Activated naive CD4-positive, alpha-beta T cell treated with anti-CD3 and anti-CD28 coated beads, Interleukin-2, amount 10 ng/mL, durations not matched to agents 7 days and 5 days (primary cell): ENCODE results near the gene SF3B5.
"Not testable (repeated sequence)": the region's sequence is repeated elsewhere in the genome, so short reads cannot be mapped to it uniquely, and the experiment has no call there.

Source experiments
- CTCF ChIA-PET: fragments of 350-600 bp; sonication (Branson Sonifier 250); formaldehyde crosslinking; loops from one replicate; lab custom pipeline; 2021; ENCODE audit warnings: antibody characterized with exemption; lab: Charles Lee
- DNase-seq: peaks from one replicate; pipeline ENCODE4 v3.0.0-alpha.2; 2020
- H3K27ac Mint-ChIP-seq: one replicate; pipeline ENCODE4 v1.8.0; 2021; ENCODE audit warnings: mild to moderate bottlenecking, moderate library complexity, mixed read lengths
- H3K27me3 Mint-ChIP-seq: one replicate; pipeline ENCODE4 v1.8.0; 2021; ENCODE audit warnings: mild to moderate bottlenecking, mixed read lengths
- H3K36me3 Mint-ChIP-seq: one replicate; pipeline ENCODE4 v1.8.0; 2021; ENCODE audit warnings: mixed read lengths
- H3K4me1 Mint-ChIP-seq: one replicate; pipeline ENCODE4 v1.8.0; 2021; ENCODE audit warnings: mixed read lengths
- H3K4me3 Mint-ChIP-seq: one replicate; pipeline ENCODE4 v1.8.0; 2021; ENCODE audit warnings: mild to moderate bottlenecking, moderate library complexity, mixed read lengths
- H3K9me3 Mint-ChIP-seq: one replicate; pipeline ENCODE4 v1.8.0; 2021; ENCODE audit warnings: mixed read lengths

Gene SF3B5

DNA sequence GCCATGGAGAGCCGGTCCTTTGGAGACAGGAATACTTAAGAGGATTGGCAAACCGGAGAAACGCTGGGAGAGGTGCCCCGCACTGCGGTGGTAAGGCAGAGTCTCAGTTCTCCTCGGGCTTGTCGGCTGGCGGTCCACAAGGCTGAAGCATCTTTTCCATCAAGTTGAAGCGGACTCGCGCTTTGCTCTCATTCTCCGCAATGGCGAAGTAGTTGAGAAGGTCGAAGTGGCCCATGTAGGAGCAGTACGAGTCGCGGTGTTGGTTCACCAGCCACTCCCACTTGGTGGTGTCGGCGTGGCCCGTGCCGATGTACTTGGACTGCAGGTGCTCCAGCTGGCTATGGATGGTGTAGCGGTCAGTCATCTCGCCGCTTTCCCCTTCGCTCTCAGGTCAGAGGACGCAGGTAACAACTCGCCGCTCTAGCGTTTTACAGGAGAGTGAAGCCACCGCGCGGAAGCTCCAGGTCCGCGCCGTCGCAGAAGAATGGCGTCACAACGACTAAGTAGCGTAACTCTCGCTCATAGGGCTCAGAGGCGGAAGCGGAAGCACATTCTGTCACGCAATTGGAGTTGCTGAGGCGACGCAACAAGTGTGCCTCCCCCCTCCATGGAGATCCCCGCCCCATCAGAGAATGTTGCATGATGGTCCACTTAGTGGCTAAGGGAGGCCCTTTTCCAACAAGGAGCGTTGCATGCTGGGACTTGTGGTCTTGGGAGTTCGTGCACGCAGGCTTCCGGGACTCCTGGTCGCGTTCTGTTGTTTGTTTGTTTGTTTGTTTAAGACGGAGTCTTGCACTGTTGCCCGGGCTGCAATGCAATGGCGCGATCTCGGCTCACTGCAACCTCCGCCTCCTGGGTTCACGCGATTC, at the start of gene SF3B5:
Gene SF3B5 (minus strand): TSS at position 440 of the 869 bp plus-strand sequence. CDS start 76 bp downstream, at position 364.
- CTCF ChIA-PET = interaction anchor here (2.0 kb wide), 1 partner anchor 154 kb away, joined by 4 read pairs; no protein-coding TSS in a partner anchor

DNA sequence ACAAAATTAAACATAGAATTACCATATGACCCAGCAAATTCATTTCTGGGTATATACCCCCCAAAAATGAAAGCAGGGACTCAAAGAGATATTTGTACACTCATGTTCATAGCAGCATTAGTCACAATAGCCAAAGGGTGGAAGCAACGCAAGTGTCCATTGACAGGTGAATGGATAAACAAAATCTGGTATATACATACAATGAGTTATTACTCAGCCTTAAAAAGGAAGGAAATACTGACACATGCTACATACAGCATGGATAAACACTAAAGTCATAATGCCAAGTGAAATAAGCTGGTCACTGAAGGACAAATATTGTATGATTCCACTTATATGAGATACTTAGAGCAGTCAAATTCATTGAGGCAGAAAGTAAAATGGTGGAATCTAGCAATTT, 49.6 kb upstream of the SF3B5 start:
- CTCF ChIA-PET = interaction anchor here (1.4 kb wide), 1 partner anchor 40 kb away, joined by 4 read pairs; no protein-coding TSS in a partner anchor
- DNase-seq = no peak
- Mint-ChIP-seq H3K27me3 (peaks cover 6% of the 10 kb centered on the region), H3K36me3 (no peaks in the 10 kb centered on the region), H3K4me3 (no peak overlapping the region), H3K9me3 (no peaks in the 10 kb centered on the region), H3K4me1 (peaks cover 7% of the 10 kb centered on the region), H3K27ac (no peak overlapping the region)

More for the DNA sequence above, at the start of gene SF3B5:
- H3K27ac Mint-ChIP-seq = peak within 1 kb of the TSS; percentile 96
- H3K9me3 Mint-ChIP-seq = no peaks in the 10 kb centered on the region
- H3K4me3 Mint-ChIP-seq = peak within 1 kb of the TSS; percentile 91
- H3K4me1 Mint-ChIP-seq = peaks cover 32% of the 10 kb centered on the region
- peaks cover 10% of the 10 kb centered on the region for H3K36me3 Mint-ChIP-seq
- peak; percentile 99 for DNase-seq
- H3K27me3 Mint-ChIP-seq = peaks cover 6% of the 10 kb centered on the region

DNA sequence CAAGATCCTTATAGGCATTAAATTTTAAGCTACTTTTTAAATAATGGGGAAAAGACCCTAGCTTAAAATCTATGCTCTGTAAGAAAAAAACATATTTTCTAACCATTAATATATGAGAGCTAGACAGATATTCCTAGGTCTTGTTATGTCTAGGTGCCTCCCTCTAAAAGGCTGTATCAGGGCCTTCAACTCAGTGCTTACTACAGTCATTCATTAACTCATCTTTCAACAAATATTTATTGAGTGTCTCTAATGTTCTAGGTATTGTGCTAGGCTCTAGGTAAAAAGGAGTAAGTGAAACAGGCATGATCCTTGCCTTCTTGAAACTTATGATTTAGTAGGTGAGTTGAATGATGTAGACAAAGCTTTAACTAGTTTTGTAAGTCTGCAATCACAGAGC, 48.5 kb upstream of the SF3B5 start:
- DNase-seq = no peak
- H3K36me3 Mint-ChIP-seq = no peaks in the 10 kb centered on the region
- H3K27ac Mint-ChIP-seq = no peak overlapping the region
- CTCF ChIA-PET = interaction anchor here (0.9 to 1.4 kb wide), 2 partner anchors 39 to 200 kb away, joined by 3 to 4 read pairs; no protein-coding TSS in a partner anchor
- H3K4me1 Mint-ChIP-seq = peaks cover 3% of the 10 kb centered on the region
- no peaks in the 10 kb centered on the region for H3K9me3 Mint-ChIP-seq
- no peaks in the 10 kb centered on the region for H3K27me3 Mint-ChIP-seq
- no peak overlapping the region for H3K4me3 Mint-ChIP-seq

DNA sequence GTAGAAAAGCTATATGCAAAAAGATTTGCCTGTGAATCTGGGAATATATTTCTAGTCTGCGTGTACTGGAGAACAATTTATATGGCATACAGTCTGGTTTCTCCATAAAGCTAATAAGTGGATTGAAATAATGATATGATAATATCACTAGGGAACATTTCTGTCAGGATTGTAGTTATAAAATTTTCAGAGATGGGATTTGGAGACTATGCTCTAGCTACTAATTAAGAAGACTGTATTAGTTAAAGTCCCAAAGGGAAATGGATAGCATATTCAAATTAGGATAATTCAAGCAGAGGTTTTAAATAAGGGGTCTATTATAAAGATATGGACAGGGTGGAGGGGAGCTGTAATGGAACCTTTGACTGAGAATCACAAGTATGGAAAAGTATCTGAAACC, 47.7 kb upstream of the SF3B5 start:
- Mint-ChIP-seq H3K4me3 (no peak overlapping the region), H3K9me3 (no peaks in the 10 kb centered on the region)

DNA sequence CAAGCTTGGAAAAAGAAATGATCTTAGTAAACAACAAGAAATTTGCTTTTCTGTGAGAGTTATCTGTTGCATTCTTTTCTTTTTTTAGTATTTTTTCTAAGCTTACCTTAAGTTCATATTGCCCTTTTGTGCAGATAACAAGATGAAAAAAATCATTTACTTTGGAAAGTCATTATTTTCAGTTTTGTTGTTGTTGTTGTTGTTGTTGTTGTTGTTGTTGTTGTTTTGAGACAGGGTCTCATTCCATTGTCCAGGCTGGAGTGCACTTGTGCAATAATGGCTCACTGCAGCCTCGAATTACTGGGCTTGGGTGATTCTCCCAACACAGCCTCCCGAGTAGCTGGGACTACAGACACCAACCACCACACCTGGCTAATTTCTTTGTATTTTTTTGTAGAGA, 46.1 kb upstream of the SF3B5 start:
- Mint-ChIP-seq H3K27me3 (peaks cover 10% of the 10 kb centered on the region), H3K9me3 (no peaks in the 10 kb centered on the region), H3K4me3 (no peak overlapping the region), H3K36me3 (no peaks in the 10 kb centered on the region), H3K27ac (no peak overlapping the region), H3K4me1 (no peaks in the 10 kb centered on the region)
- DNase-seq = no peak
- CTCF ChIA-PET = no interaction called here

More for the DNA sequence above, 47.7 kb upstream of the SF3B5 start:
- Mint-ChIP-seq H3K27ac (no peak overlapping the region), H3K27me3 (peaks cover under 1% of the 10 kb centered on the region), H3K36me3 (no peaks in the 10 kb centered on the region), H3K4me1 (peaks cover 3% of the 10 kb centered on the region)
- CTCF ChIA-PET = interaction anchor here (0.9 kb wide), 1 partner anchor 199 kb away, joined by 3 read pairs; no protein-coding TSS in a partner anchor
- DNase-seq = no peak

DNA sequence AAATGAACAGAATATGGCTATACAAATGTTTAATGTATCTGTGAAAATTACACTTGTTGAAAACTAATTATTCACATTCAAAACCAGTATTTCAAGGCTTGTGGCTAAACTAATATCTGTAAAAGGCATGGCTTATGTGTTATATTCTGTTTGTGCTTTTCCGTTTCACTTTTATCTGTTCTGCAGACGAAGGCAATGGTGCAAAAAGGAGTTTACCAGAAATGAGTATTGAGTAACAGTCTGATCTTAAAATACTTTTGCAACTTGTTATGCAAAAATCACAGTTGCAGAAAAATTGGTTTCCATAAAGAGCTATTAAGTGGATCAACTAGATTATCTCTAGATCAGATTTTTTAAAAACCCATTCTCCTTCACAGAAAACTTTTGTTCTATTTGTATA, 45.5 kb upstream of the SF3B5 start:
- CTCF ChIA-PET = no interaction called here
- no peak for DNase-seq
- Mint-ChIP-seq H3K27ac (no peak overlapping the region), H3K27me3 (peaks cover 10% of the 10 kb centered on the region), H3K4me3 (no peak overlapping the region), H3K4me1 (no peaks in the 10 kb centered on the region), H3K36me3 (no peaks in the 10 kb centered on the region), H3K9me3 (no peaks in the 10 kb centered on the region)

DNA sequence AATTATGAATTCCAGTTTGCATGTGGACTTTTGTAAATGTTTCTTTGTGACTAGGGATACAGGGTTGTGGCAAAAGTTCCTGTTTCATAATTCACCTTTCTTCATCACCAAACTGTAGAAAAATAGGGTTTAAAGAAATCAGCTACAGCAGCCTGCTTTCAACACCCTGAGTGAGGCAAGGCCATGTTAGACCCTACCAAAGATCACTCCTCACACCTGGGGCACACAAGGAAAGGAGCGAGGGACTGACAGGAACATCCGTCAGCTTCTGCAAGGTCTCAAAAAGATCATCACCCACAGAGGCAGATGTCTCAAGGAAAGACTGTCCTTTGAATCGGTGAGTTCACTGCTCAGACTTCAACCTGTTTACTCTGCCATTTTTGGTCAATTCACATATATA, 44.4 kb upstream of the SF3B5 start:
- CTCF ChIA-PET = no interaction called here
- Mint-ChIP-seq H3K4me1 (no peaks in the 10 kb centered on the region), H3K9me3 (no peaks in the 10 kb centered on the region), H3K27ac (no peak overlapping the region), H3K36me3 (no peaks in the 10 kb centered on the region), H3K4me3 (no peak overlapping the region), H3K27me3 (peaks cover 10% of the 10 kb centered on the region)
- DNase-seq = no peak

DNA sequence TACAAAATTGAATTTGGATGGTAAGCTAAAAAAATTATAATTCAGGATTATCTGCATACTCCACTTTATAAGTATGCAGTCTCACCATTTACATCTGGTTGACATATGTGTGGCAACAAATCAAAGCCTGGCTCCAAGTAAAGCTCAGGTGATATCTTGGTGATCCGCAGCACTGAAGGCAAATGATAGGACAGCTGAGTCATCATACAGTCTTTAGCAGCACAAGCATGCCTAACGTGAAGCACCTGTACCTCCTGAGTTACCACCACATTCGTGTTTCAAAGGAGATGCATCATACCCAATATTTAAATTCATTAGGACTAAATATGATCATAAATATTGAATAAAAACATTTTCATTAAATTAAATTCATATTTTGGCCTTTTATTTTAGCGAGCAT, 43.2 kb upstream of the SF3B5 start:
- Mint-ChIP-seq H3K27ac (no peak overlapping the region), H3K4me1 (no peaks in the 10 kb centered on the region), H3K4me3 (no peak overlapping the region), H3K36me3 (no peaks in the 10 kb centered on the region), H3K27me3 (peaks cover 10% of the 10 kb centered on the region), H3K9me3 (no peaks in the 10 kb centered on the region)
- CTCF ChIA-PET = no interaction called here
- DNase-seq = no peak

DNA sequence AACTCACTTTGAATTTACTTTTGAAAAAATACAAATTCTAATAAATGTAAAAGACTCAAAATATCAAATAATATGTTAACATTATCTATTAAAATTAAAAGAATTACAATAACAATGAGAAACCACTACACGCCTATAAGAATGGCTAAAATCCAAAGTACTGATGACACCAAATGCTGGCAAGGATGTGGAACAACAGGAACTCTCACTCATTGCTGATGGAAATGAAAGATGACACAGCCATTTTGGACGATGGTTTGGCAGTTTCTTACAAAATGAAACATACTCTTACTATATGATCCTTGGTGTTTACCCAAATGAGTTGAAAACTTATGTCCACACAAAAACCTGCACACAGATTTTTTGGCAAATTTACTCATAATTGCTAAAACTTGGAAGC, 39.4 kb upstream of the SF3B5 start:
- H3K9me3 Mint-ChIP-seq = no peaks in the 10 kb centered on the region
- no peak for DNase-seq

DNA sequence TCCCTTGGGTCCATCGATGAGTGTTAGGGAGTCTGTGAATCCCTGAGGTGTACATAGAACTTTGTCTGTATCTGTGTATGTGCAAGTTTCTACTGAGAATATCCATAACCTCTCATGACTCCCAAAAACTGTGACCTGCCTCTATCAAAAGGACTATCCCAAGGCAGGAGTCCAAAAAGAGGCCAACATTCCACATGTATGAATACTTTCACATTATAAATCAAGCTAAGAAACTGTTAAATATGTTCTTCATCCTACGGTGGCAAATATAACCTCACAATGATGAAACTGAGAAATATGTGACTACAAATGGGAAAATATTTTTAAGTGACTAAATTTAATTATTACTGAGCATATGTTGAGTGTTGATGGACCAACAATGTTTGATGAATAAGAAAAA, 38.8 kb upstream of the SF3B5 start:
- no peak for DNase-seq
- Mint-ChIP-seq H3K9me3 (no peaks in the 10 kb centered on the region), H3K27ac (no peak overlapping the region)

More for the DNA sequence above, 39.4 kb upstream of the SF3B5 start:
- H3K27me3 Mint-ChIP-seq = peaks cover 14% of the 10 kb centered on the region
- H3K36me3 Mint-ChIP-seq = no peaks in the 10 kb centered on the region
- peaks cover 9% of the 10 kb centered on the region for H3K4me1 Mint-ChIP-seq
- no peak overlapping the region for H3K27ac Mint-ChIP-seq
- CTCF ChIA-PET = no interaction called here
- no peak overlapping the region for H3K4me3 Mint-ChIP-seq

DNA sequence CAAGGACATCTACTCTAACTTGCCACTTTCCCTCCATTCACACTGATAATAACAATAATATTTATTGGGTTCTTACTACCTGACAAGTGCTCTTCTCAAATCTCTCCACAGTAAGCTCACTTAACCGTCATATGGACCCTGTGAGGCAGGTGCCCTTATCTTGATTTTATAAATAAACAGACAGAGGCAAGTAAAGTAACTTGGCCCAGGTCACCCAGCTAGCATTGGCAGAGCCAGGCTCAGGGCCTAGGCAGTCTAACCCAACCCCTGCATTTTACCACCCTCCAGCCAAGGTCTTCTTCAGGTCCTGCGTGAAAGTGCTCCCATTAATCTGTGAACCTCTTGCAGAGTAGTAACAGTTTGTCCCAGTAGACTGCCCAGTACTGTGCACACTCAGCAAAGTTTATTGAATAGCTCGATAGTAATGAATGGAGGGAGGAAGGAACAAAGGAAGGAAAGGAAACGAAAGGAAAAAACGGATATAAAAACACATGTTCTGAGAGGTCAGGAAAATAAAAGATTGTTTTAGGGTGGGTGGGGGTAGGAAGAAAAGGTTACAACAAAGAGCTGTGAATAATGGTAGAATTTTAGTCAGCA, 38.0 kb upstream of the SF3B5 start:
- H3K27me3 Mint-ChIP-seq = peaks cover 14% of the 10 kb centered on the region
- no peak overlapping the region for H3K4me3 Mint-ChIP-seq
- CTCF ChIA-PET = interaction anchor here (1.0 kb wide), 1 partner anchor 10 kb away, joined by 4 read pairs; no protein-coding TSS in a partner anchor
- H3K27ac Mint-ChIP-seq = no peak overlapping the region
- H3K36me3 Mint-ChIP-seq = no peaks in the 10 kb centered on the region
- no peak for DNase-seq
- H3K9me3 Mint-ChIP-seq = no peaks in the 10 kb centered on the region
- peaks cover 9% of the 10 kb centered on the region for H3K4me1 Mint-ChIP-seq

More for the DNA sequence above, 38.8 kb upstream of the SF3B5 start:
- CTCF ChIA-PET = no interaction called here
- Mint-ChIP-seq H3K4me3 (no peak overlapping the region), H3K27me3 (peaks cover 14% of the 10 kb centered on the region), H3K36me3 (no peaks in the 10 kb centered on the region), H3K4me1 (peaks cover 9% of the 10 kb centered on the region)

DNA sequence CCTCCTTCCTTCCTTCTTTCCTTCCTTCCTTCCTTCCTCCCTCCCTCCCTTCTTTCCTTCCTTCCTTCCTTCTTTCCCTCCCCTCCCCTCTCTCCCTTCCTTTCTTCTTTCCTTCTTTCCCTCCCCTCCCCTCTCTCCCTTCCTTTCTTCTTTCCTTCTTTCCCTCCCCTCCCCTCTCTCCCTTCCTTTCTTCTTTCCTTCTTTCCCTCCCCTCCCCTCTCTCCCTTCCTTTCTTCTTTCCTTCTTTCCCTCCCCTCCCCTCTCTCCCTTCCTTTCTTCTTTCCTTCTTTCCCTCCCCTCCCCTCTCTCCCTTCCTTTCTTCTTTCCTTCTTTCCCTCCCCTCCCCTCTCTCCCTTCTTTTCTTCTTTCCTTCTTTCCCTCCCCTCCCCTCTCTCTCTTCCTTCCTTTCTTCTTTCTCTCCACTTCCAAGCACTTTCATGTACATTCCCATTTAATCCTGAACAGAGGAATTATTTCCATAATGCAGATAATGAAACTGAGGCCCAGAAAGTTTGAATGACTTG, 36.9 kb upstream of the SF3B5 start:
- H3K36me3 Mint-ChIP-seq, H3K4me1 Mint-ChIP-seq, DNase-seq, H3K4me3 Mint-ChIP-seq, H3K27ac Mint-ChIP-seq, CTCF ChIA-PET, H3K27me3 Mint-ChIP-seq, H3K9me3 Mint-ChIP-seq: not testable (repeated sequence)

DNA sequence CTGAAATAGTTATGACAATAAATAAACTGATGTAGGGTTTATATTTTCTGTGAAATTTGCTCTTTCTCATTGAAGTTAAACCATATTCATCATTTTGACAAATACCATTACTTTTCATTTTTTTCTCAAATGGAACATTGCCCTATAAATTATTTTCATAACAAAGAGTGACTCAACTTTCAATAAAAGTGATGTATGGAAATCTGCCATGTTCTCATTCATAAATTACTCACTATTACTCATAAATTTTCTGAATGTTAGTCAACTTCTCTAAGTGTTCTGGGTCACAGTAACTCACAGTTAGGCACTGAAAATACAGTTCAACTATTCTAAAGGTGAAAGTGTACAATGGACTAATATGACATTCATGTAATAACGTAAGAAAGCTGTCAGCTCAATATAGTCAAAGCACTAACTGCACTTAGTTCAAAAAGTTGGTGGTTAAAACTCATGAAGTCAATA, 35.9 kb upstream of the SF3B5 start:
- H3K4me3 Mint-ChIP-seq = no peak overlapping the region
- no peak overlapping the region for H3K27ac Mint-ChIP-seq
- no peak for DNase-seq
- H3K9me3 Mint-ChIP-seq = no peaks in the 10 kb centered on the region
- H3K36me3 Mint-ChIP-seq = no peaks in the 10 kb centered on the region
- peaks cover 9% of the 10 kb centered on the region for H3K4me1 Mint-ChIP-seq
- peaks cover 4% of the 10 kb centered on the region for H3K27me3 Mint-ChIP-seq
- CTCF ChIA-PET = no interaction called here

DNA sequence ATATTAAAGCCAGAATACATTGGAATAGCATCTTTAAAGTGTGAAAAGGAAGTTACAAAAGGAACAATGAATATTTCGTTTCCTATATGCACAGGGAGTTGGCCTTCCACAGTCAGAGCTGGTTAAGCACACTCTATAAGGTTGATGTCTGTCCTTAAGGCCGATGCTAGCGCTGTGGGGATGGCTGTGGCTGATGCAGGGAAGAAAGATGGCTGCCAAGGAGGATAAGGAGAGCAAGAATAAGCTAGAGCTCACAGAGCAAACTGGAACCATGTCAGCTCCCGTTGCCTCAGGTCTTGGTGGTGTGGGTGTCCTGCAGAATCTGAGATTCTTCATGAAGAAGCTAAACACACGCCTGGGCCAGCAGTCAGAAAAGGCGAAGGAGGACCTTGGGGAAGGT, 34.1 kb upstream of the SF3B5 start:
- peaks cover 4% of the 10 kb centered on the region for H3K27me3 Mint-ChIP-seq
- H3K4me3 Mint-ChIP-seq = no peak overlapping the region
- no peak for DNase-seq
- peaks cover 9% of the 10 kb centered on the region for H3K4me1 Mint-ChIP-seq
- H3K9me3 Mint-ChIP-seq = no peaks in the 10 kb centered on the region
- CTCF ChIA-PET = interaction anchor here (0.9 to 1.2 kb wide), 2 partner anchors 21 to 89 kb away, joined by 3 read pairs; partner anchors contain the start of gene STX11
- no peaks in the 10 kb centered on the region for H3K36me3 Mint-ChIP-seq
- no peak overlapping the region for H3K27ac Mint-ChIP-seq
